Nephron progenitor cell (in vitro differentiated cells): Measurements from ENCODE around the gene KCNQ1.

ENCODE experiments used
- DNase-seq: peaks from one replicate; pipeline ENCODE4 v3.0.0; 2021
- H3K27ac Mint-ChIP-seq: 2 replicates; pipeline ENCODE4 v1.8.0; 2021; ENCODE audit warnings: mild to moderate bottlenecking, moderate library complexity, mixed read lengths
- H3K27me3 Mint-ChIP-seq: 2 replicates; pipeline ENCODE4 v1.8.0; 2021; ENCODE audit warnings: mild to moderate bottlenecking, low read depth, mixed read lengths; ENCODE audit not compliant: poor library complexity
- H3K36me3 Mint-ChIP-seq: 2 replicates; pipeline ENCODE4 v1.8.0; 2021; ENCODE audit warnings: low read depth, mixed read lengths
- H3K4me1 Mint-ChIP-seq: 2 replicates; pipeline ENCODE4 v1.8.0; 2021; ENCODE audit warnings: mixed read lengths
- H3K4me3 Mint-ChIP-seq: 2 replicates; pipeline ENCODE4 v1.8.0; 2021; ENCODE audit warnings: mild to moderate bottlenecking, moderate library complexity, mixed read lengths
- H3K9me3 Mint-ChIP-seq: 2 replicates; pipeline ENCODE4 v1.8.0; 2021; ENCODE audit warnings: mild to moderate bottlenecking, moderate library complexity, mixed read lengths
- TF ChIP-seq, protein P1 (sequence below): fragments of 200-600 bp; sonication (generic); IDR thresholded peaks from 2 replicates; pipeline ENCODE4 v1.5.0; 2021; ENCODE audit warnings: antibody characterized with exemption

The KCNQ1 gene

DNA sequence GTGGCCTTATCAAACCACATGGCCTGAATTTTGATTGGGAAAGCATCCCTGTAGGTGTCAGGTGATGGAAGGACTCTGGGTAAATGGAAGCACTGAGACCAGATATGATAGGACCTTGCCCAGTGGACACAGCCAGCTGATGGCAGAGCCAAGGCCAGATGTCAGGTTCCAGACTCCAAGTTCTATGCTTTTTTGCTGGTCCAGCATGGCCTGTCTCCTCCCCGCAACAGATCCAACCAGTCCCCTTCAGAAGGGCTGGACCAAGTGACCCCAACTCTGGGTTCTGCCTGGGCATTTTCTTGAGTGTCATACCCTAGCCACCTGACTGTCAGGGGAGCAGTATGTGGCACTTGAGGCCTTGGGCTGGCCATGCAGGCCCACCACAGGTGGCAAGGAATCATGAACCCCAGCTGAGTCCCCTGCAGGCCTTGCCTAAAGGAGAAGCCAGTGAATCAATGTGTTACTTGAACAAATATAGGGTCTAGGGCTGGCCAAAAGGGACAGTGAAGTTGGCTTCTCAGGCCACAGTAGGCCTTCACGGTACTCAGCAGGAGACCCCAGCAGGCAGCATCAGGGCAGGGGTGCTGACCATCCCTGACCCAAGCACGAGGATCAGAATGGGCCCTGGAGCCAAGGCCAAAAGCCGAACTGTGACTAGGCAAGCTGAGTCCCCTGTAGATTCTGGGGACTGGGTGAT, 227.9 kb downstream of the KCNQ1 start:
- no peak for DNase-seq
- Mint-ChIP-seq H3K4me1 (peaks cover 26% of the 10 kb centered on the region), H3K9me3 (peaks cover 19% of the 10 kb centered on the region), H3K27me3 (no peaks in the 10 kb centered on the region), H3K27ac (no peak overlapping the region), H3K36me3 (peaks cover 52% of the 10 kb centered on the region), H3K4me3 (no peak overlapping the region)
- TF ChIP-seq, protein P1, sequence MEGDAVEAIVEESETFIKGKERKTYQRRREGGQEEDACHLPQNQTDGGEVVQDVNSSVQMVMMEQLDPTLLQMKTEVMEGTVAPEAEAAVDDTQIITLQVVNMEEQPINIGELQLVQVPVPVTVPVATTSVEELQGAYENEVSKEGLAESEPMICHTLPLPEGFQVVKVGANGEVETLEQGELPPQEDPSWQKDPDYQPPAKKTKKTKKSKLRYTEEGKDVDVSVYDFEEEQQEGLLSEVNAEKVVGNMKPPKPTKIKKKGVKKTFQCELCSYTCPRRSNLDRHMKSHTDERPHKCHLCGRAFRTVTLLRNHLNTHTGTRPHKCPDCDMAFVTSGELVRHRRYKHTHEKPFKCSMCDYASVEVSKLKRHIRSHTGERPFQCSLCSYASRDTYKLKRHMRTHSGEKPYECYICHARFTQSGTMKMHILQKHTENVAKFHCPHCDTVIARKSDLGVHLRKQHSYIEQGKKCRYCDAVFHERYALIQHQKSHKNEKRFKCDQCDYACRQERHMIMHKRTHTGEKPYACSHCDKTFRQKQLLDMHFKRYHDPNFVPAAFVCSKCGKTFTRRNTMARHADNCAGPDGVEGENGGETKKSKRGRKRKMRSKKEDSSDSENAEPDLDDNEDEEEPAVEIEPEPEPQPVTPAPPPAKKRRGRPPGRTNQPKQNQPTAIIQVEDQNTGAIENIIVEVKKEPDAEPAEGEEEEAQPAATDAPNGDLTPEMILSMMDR = no peak

DNA sequence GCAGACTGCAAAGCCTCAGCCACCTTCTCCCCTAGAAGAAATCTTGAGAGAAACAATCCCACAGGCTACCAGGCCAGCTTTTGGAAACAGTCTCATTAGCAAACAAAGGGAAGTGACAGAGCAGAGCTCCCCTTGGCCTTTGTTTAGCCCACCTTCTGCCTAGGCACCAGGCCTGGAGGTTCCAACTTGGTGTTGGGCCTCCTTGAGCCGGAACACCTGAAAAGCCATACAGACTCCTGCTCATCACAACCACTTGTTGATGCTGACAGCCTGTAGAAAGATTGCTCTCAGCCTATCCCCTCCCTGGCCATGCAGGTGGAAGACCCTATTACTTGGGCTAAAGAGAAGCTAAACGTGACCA, 228.4 kb downstream of the KCNQ1 start:
- Mint-ChIP-seq H3K27me3 (no peaks in the 10 kb centered on the region), H3K4me1 (peaks cover 31% of the 10 kb centered on the region), H3K27ac (peak overlapping the region; percentile 10), H3K4me3 (no peak overlapping the region), H3K9me3 (peaks cover 15% of the 10 kb centered on the region), H3K36me3 (peaks cover 51% of the 10 kb centered on the region)
- TF ChIP-seq, protein P1 = no peak
- no peak for DNase-seq

GRCh38 chr11:2673871-2674471, 229.2 kb downstream of the KCNQ1 start:
- TF ChIP-seq, protein P1 = no peak
- Mint-ChIP-seq H3K36me3 (peaks cover 46% of the 10 kb centered on the region), H3K27me3 (no peaks in the 10 kb centered on the region), H3K4me3 (no peak overlapping the region), H3K4me1 (peaks cover 36% of the 10 kb centered on the region), H3K9me3 (peaks cover 9% of the 10 kb centered on the region), H3K27ac (no peak overlapping the region)
- no peak for DNase-seq

- Mint-ChIP-seq H3K4me1 (peaks cover 36% of the 10 kb centered on the region), H3K27me3 (no peaks in the 10 kb centered on the region), H3K4me3 (no peak overlapping the region), H3K9me3 (peaks cover 9% of the 10 kb centered on the region), H3K36me3 (peaks cover 39% of the 10 kb centered on the region), H3K27ac (no peak overlapping the region)
- TF ChIP-seq, protein P1 = no peak
- DNase-seq = no peak
Observed at GRCh38 chr11:2674658-2675131, 229.9 kb downstream of the KCNQ1 start.

DNA sequence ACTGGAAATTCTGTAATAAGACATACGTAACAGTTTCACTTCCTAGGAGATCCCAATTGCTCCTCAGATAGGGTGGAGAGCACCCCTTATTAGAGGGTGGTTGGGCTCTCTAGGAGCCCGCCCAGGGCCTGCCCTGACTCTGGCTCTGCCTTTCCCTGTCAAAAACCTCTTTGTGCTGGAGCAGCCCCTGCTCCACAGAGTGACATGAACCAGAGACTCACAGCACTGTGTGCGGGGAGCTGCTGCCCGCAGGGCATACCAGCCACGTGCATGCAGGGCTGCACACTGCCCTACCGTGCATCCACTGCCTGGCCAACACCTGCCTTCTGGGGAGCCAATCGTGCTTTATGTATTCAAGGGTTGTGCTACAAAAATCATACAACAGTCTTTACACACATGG, 230.7 kb downstream of the KCNQ1 start:
- TF ChIP-seq, protein P1 = no peak
- H3K27ac Mint-ChIP-seq = no peak overlapping the region
- no peak for DNase-seq
- peaks cover 3% of the 10 kb centered on the region for H3K9me3 Mint-ChIP-seq
- H3K4me1 Mint-ChIP-seq = peaks cover 36% of the 10 kb centered on the region
- H3K36me3 Mint-ChIP-seq = peaks cover 31% of the 10 kb centered on the region
- no peaks in the 10 kb centered on the region for H3K27me3 Mint-ChIP-seq
- no peak overlapping the region for H3K4me3 Mint-ChIP-seq

DNA sequence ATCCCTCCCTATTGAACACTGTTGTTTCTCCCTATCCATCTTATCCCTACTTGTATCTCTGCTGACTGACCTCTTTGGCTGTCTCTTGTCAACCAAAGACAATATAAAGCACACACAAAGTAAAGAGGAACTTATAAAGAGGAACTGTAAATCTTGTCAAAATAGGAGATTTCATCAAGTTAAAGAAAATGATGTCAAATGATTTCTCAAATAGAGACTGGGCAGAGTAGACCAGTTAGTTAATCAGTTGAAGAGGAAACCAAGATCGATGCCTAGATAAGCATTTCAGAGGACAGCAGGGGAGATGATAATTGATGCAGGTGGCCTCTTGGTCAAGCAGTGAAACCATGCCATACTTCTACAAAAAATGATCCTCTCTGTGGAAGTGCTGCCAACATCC, 232.3 kb downstream of the KCNQ1 start:
- Mint-ChIP-seq H3K4me3 (no peak overlapping the region), H3K27me3 (peaks cover 2% of the 10 kb centered on the region), H3K27ac (no peak overlapping the region), H3K9me3 (peaks cover under 1% of the 10 kb centered on the region), H3K36me3 (peaks cover 20% of the 10 kb centered on the region), H3K4me1 (peaks cover 36% of the 10 kb centered on the region)
- DNase-seq = no peak
- TF ChIP-seq, protein P1 = no peak
